K562 (cell line): Measurements from ENCODE around the gene NDUFAF8.

Source experiments
- CTCF ChIP-seq, 3 experiments: IDR thresholded peaks in 2 of 3; conservative IDR thresholded peaks in 1 of 3; 2 replicates each; pipeline ENCODE4 v1.5.1; 2011 to 2012; ENCODE audit warnings: low read length in 3 of 3, mild to moderate bottlenecking in 3 of 3, control low read depth in 2 of 3, improper control_type of control experiment in 1 of 3, inconsistent platforms in 1 of 3, low read depth in 1 of 3, mixed read lengths in 1 of 3, moderate library complexity in 1 of 3; ENCODE audit not compliant: insufficient read depth in 2 of 3
- EZH2 ChIP-seq: IDR thresholded peaks from 2 replicates; pipeline ENCODE4 v1.6.1; 2012; ENCODE audit warnings: low read depth, mild to moderate bottlenecking, inconsistent platforms, low read length, borderline replicate concordance
- FOSL1 ChIP-seq: fragments of 200-800 bp; sonication (Bioruptor generic); conservative IDR thresholded peaks from 2 replicates; pipeline ENCODE4 v1.6.1; 2016; ENCODE audit warnings: missing genetic modification characterization, missing compliant biosample characterization
- GATA2 ChIP-seq: sonication (generic); formaldehyde crosslinking; IDR thresholded peaks from 2 replicates; pipeline ENCODE4 v1.4.0; 2020; ENCODE audit warnings: mild to moderate bottlenecking, missing genetic modification reagents
- KDM1A ChIP-seq, 2 experiments: fragments of 450-650 bp; IDR thresholded peaks; 2 replicates each; pipeline ENCODE4 v1.6.1; 2016; ENCODE audit warnings: mild to moderate bottlenecking in 2 of 2
- MAFK ChIP-seq: IDR thresholded peaks from 2 replicates; pipeline ENCODE4 v1.6.1; 2011; ENCODE audit warnings: low read length, improper control_type of control experiment
- MYC ChIP-seq, 2 experiments: fragments of 250-450 bp in 1 of 2; sonication (Bioruptor Pico) in 1 of 2; IDR thresholded peaks; 2 replicates each; pipeline versions ENCODE4 v1.5.1 to v1.6.1; 2012 to 2021; ENCODE audit warnings: low read depth in 2 of 2, borderline replicate concordance in 1 of 2, improper control_type of control experiment in 1 of 2, low read length in 1 of 2, mild to moderate bottlenecking in 1 of 2, moderate library complexity in 1 of 2
- USF2 ChIP-seq: sonication (generic); formaldehyde crosslinking; IDR thresholded peaks from 2 replicates; pipeline ENCODE4 v1.5.0; 2020; ENCODE audit warnings: missing genetic modification reagents
- ZNF124 ChIP-seq: sonication (generic); formaldehyde crosslinking; IDR thresholded peaks from 2 replicates; pipeline ENCODE4 v1.8.1; 2022; ENCODE audit warnings: missing genetic modification reagents
- ZNF592 ChIP-seq: fragments of 450-650 bp; IDR thresholded peaks from 2 replicates; pipeline ENCODE4 v1.6.1; 2017; ENCODE audit warnings: antibody characterized with exemption, mild to moderate bottlenecking
- TF ChIP-seq, protein P1 (sequence below): sonication (generic); formaldehyde crosslinking; IDR thresholded peaks from 2 replicates; pipeline ENCODE4 v1.9.0; 2022; ENCODE audit warnings: mild to moderate bottlenecking, missing genetic modification reagents
- TF ChIP-seq, protein P2 (sequence below): fragments of 450-650 bp; IDR thresholded peaks from 2 replicates; pipeline ENCODE4 v1.6.1; 2016; ENCODE audit warnings: borderline replicate concordance
- TF ChIP-seq, protein P3 (sequence below): sonication (generic); formaldehyde crosslinking; IDR thresholded peaks from 2 replicates; pipeline ENCODE4 v1.8.1; 2023; ENCODE audit warnings: mild to moderate bottlenecking, missing genetic modification reagents

GRCh38 chr17:81191646-81192045 lies 47.5 kb upstream of the NDUFAF8 start:
- no peak for TF ChIP-seq EZH2
- no peak for TF ChIP-seq GATA2 (CRISPR knock-in tag)
- TF ChIP-seq FOSL1 (tag): no peak
- no peak for TF ChIP-seq CTCF (IDR thresholded peaks at IDR 0.05 in 2 of 3, conservative IDR thresholded peaks at IDR 0.05 in 1 of 3; ENCODE audit: insufficient read depth in 2 of 3, low read depth in 1 of 3, low read length in 3 of 3)
- no peak for TF ChIP-seq MYC (IDR thresholded peaks at IDR 0.05; ENCODE audit: low read depth, low read length)
- no peak for TF ChIP-seq MYC (CRISPR knock-in tag; IDR thresholded peaks at IDR 0.05; ENCODE audit: borderline replicate concordance, low read depth)
- TF ChIP-seq, protein P1, sequence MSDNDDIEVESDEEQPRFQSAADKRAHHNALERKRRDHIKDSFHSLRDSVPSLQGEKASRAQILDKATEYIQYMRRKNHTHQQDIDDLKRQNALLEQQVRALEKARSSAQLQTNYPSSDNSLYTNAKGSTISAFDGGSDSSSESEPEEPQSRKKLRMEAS: no peak
- no peak for TF ChIP-seq MAFK
- TF ChIP-seq, protein P2, sequence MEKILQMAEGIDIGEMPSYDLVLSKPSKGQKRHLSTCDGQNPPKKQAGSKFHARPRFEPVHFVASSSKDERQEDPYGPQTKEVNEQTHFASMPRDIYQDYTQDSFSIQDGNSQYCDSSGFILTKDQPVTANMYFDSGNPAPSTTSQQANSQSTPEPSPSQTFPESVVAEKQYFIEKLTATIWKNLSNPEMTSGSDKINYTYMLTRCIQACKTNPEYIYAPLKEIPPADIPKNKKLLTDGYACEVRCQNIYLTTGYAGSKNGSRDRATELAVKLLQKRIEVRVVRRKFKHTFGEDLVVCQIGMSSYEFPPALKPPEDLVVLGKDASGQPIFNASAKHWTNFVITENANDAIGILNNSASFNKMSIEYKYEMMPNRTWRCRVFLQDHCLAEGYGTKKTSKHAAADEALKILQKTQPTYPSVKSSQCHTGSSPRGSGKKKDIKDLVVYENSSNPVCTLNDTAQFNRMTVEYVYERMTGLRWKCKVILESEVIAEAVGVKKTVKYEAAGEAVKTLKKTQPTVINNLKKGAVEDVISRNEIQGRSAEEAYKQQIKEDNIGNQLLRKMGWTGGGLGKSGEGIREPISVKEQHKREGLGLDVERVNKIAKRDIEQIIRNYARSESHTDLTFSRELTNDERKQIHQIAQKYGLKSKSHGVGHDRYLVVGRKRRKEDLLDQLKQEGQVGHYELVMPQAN: no peak
- TF ChIP-seq, protein P3, sequence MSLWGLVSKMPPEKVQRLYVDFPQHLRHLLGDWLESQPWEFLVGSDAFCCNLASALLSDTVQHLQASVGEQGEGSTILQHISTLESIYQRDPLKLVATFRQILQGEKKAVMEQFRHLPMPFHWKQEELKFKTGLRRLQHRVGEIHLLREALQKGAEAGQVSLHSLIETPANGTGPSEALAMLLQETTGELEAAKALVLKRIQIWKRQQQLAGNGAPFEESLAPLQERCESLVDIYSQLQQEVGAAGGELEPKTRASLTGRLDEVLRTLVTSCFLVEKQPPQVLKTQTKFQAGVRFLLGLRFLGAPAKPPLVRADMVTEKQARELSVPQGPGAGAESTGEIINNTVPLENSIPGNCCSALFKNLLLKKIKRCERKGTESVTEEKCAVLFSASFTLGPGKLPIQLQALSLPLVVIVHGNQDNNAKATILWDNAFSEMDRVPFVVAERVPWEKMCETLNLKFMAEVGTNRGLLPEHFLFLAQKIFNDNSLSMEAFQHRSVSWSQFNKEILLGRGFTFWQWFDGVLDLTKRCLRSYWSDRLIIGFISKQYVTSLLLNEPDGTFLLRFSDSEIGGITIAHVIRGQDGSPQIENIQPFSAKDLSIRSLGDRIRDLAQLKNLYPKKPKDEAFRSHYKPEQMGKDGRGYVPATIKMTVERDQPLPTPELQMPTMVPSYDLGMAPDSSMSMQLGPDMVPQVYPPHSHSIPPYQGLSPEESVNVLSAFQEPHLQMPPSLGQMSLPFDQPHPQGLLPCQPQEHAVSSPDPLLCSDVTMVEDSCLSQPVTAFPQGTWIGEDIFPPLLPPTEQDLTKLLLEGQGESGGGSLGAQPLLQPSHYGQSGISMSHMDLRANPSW (CRISPR knock-in tag): no peak
- TF ChIP-seq KDM1A (IDR thresholded peaks at IDR 0.05): no peak
- no peak for TF ChIP-seq ZNF592
- no peak for TF ChIP-seq ZNF124 (CRISPR knock-in tag)
- TF ChIP-seq USF2 (CRISPR knock-in tag): no peak
